SHP77 treated with DMSO at 0.1 percent for 48 hours (cell line): ENCODE results near the gene MLC1.

Experiments
- DNase-seq: peaks from one replicate; lab custom pipeline; 2025; lab: John Stamatoyannopoulos, UW

The MLC1 gene

GRCh38 chr22:50058061-50058905, 26.9 kb downstream of the MLC1 start, which contains the start of gene TTLL8:
TSS of gene TTLL8 (minus strand) at chr22:50058298.
- DNase-seq, result no peak

GRCh38 chr22:50057278-50058060, 27.8 kb downstream of the MLC1 start:
- no peak for DNase-seq

- DNase-seq, result no peak
Observed at GRCh38 chr22:50056214-50056972, 28.8 kb downstream of the MLC1 start.

GRCh38 chr22:50053861-50054260, 31.4 kb downstream of the MLC1 start:
- DNase-seq, result no peak

- DNase-seq, result no peak
Observed at GRCh38 chr22:50051930-50052329, 33.3 kb downstream of the MLC1 start.

GRCh38 chr22:50049299-50050195, 35.7 kb downstream of the MLC1 start:
- DNase-seq, result no peak

- DNase-seq, result no peak
Observed at GRCh38 chr22:50048836-50049235, 36.4 kb downstream of the MLC1 start.

- DNase-seq, result no peak
Observed at GRCh38 chr22:50048061-50048765, 37.0 kb downstream of the MLC1 start.

GRCh38 chr22:50047346-50047745, 37.9 kb downstream of the MLC1 start:
- DNase-seq, result no peak

- no peak for DNase-seq
Observed at GRCh38 chr22:50046481-50047245, 38.6 kb downstream of the MLC1 start.

- DNase-seq, result no peak
Observed at GRCh38 chr22:50046019-50046415, 39.2 kb downstream of the MLC1 start.

GRCh38 chr22:50045211-50046018, 39.8 kb downstream of the MLC1 start:
- no peak for DNase-seq

GRCh38 chr22:50044485-50045118, 40.6 kb downstream of the MLC1 start:
- no peak for DNase-seq

GRCh38 chr22:50041361-50042065, 43.7 kb downstream of the MLC1 start:
- no peak for DNase-seq

GRCh38 chr22:50040717-50041116, 44.5 kb downstream of the MLC1 start:
- no peak for DNase-seq

GRCh38 chr22:50039669-50040443, 45.4 kb downstream of the MLC1 start:
- DNase-seq, result no peak
